ENCODE data around the gene OR7C1. TPM values are rescaled to one million over a fixed set of nuclear protein-coding genes. Genes with fewer than 3 reads are reported as not detected.

OR7C1 gene
- total and polyA plus RNA-seq, 2 of the 8 experiments (the other 6 are each of a cell fraction or from before 2014, with no cell fraction given), result not detected

- Histone ChIP-seq H3K4me3 (ENCODE audit: extremely low read depth in 1 of 4, insufficient read depth in 2 of 4, low read depth in 3 of 4, low read length in 4 of 4) (no peak overlapping the region), H3K27ac (ENCODE audit: low read depth, low read length) (no peak overlapping the region), H2BK12ac (ENCODE audit: low read depth, low read length) (no peak overlapping the region), H4K5ac (ENCODE audit: insufficient read length, low read depth, low read length) (no peak overlapping the region), H3K9ac (replicated peaks in 1 of 4; ENCODE audit: extremely low read depth in 1 of 4, low read depth in 3 of 4, low read length in 3 of 4) (no peak overlapping the region), H3K18ac (ENCODE audit: extremely low read depth, low read length) (no peak overlapping the region), H4K20me1 (replicated peaks in 1 of 2; ENCODE audit: control insufficient read depth in 1 of 2, insufficient read depth in 2 of 2, low read length in 2 of 2) (peaks cover 0 to 2% of the 10 kb centered on the region in 2 experiments), H3K14ac (ENCODE audit: insufficient read length) (no peak overlapping the region), H3K36me3 (ENCODE audit: control insufficient read depth in 2 of 4, insufficient read depth in 4 of 4, low read length in 3 of 4) (peaks cover 0 to 9% (median 4%) of the 10 kb centered on the region in 4 experiments; a peak in 1 of 8 replicates), H3K79me2 (ENCODE audit: control insufficient read depth in 1 of 2, insufficient read depth in 2 of 2, low read length in 2 of 2) (no peaks in the 10 kb centered on the region), H3K9me3 (ENCODE audit: insufficient read depth in 2 of 2, low read depth in 1 of 2, low read length in 1 of 2) (no peaks in the 10 kb centered on the region), H3K79me1 (ENCODE audit: low read depth, low read length) (no peaks in the 10 kb centered on the region), H4K91ac (replicated peaks; ENCODE audit: insufficient read length, low read length) (no peak overlapping the region), H2BK20ac (ENCODE audit: low read length) (no peak overlapping the region), H3K4me2 (ENCODE audit: insufficient read depth in 1 of 2, low read depth in 2 of 2, low read length in 2 of 2) (no peak overlapping the region), H2AFZ (ENCODE audit: low read length) (no peak overlapping the region), H2BK120ac (replicated peaks; ENCODE audit: low read depth, low read length) (no peak overlapping the region), H3K27me3 (replicated peaks in 1 of 4; ENCODE audit: control insufficient read depth in 3 of 4, extremely low read depth in 1 of 4, insufficient read depth in 3 of 4, low read length in 3 of 4) (peaks cover 0 to 4% (median 0%) of the 10 kb centered on the region in 4 experiments; a peak in 1 of 7 replicates), H3K23me2 (ENCODE audit: low read depth, low read length) (peaks cover 11% of the 10 kb centered on the region; the same call in 1 of the 2 replicates), H3K23ac (ENCODE audit: insufficient read length) (no peak overlapping the region), H2BK15ac (ENCODE audit: low read length) (no peak overlapping the region), H2AK5ac (ENCODE audit: low read depth, low read length) (no peak overlapping the region), H3K4ac (replicated peaks; ENCODE audit: insufficient read length, low read depth, low read length) (no peak overlapping the region), H3K4me1 (replicated peaks in 1 of 4; ENCODE audit: control insufficient read depth in 3 of 4, insufficient read depth in 4 of 4, low read length in 3 of 4) (peaks cover 0 to 4% (median 0%) of the 10 kb centered on the region in 4 experiments; a peak in 3 of 7 replicates), H3K56ac (replicated peaks; ENCODE audit: insufficient read length, low read depth, low read length) (no peak overlapping the region), H2BK5ac (ENCODE audit: low read depth, low read length) (no peak overlapping the region), H4K8ac (ENCODE audit: extremely low read depth, insufficient read depth, low read length) (no peak overlapping the region)
- TF ChIP-seq POLR2AphosphoS5 (IDR thresholded peaks at IDR 0.05; ENCODE audit: low read depth, low read length), result no peak
- no peak for TF ChIP-seq HDAC2 (IDR thresholded peaks at IDR 0.05; ENCODE audit: borderline replicate concordance in 1 of 2, low read depth in 2 of 2, low read length in 2 of 2)
- no peak for TF ChIP-seq CHD2 (IDR thresholded peaks at IDR 0.05; ENCODE audit: low read length)
- no peak for TF ChIP-seq CEBPB (IDR thresholded peaks at IDR 0.05; ENCODE audit: low read depth, low read length)
- no peak for TF ChIP-seq SP1 (IDR thresholded peaks at IDR 0.05; ENCODE audit: low read depth, low read length)
- no peak for TF ChIP-seq CTBP2 (IDR thresholded peaks at IDR 0.05; ENCODE audit: borderline replicate concordance, insufficient read depth, insufficient read length, low read length)
- TF ChIP-seq GABPA (IDR thresholded peaks at IDR 0.05; ENCODE audit: borderline replicate concordance, insufficient read depth, low read length), result no peak
- FAIRE-seq (no peak), DNase-seq (ENCODE audit: low read depth in 1 of 2, low spot score in 2 of 2) (no peak)
- ChIA-PET POLR2A (ENCODE audit: partially characterized antibody) (no interaction called here), CTCF (ENCODE audit: partially characterized antibody) (no interaction called here)
- 100% methylated on average over 2 of the region's 7 CpGs; no CpG with 5 or more reads in 1 of the 2 experiments for WGBS, 2 experiments (ENCODE audit: extremely low coverage in 1 of 2, insufficient coverage in 1 of 2, insufficient read length in 1 of 2, insufficient replicate concordance in 2 of 2, low coverage in 1 of 2, low lambda C conversion rate in 2 of 2, missing lambda C conversion rate in 1 of 2)
Observed at GRCh38 chr19:14772995-14773394, 62.0 kb downstream of the OR7C1 start.

Measured in H1 (cell line).